Cardiac muscle cell (in vitro differentiated cells and primary cell): ENCODE data around the gene SLC9A9. TPM values are rescaled to one million over a fixed set of nuclear protein-coding genes. Genes with fewer than 3 reads are reported as not detected.

Experiments
- DNase-seq, 2 donors: peaks; one replicate each; pipeline versions ENCODE4 v3.0.0 to v3.0.0-alpha.2; 2010 to 2017; ENCODE audit warnings: low read depth in 1 of 2, low spot score in 1 of 2
- H3K27ac ChIP-seq: fragments of 200-600 bp; sonication (generic); 2 replicates; pipeline ENCODE4 v1.5.1; 2016
- H3K27me3 ChIP-seq: fragments of 200-600 bp; sonication (generic); 2 replicates; pipeline ENCODE4 v1.6.0; 2016; ENCODE audit warnings: control low read depth
- H3K36me3 ChIP-seq: fragments of 200-600 bp; sonication (generic); 2 replicates; pipeline ENCODE4 v1.5.1; 2016; ENCODE audit warnings: control low read depth
- H3K4me1 ChIP-seq: fragments of 200-600 bp; sonication (generic); 2 replicates; pipeline ENCODE4 v1.8.1; 2017; ENCODE audit warnings: low read depth, mild to moderate bottlenecking, mixed run types
- H3K4me3 ChIP-seq: fragments of 200-600 bp; sonication (generic); 2 replicates; pipeline ENCODE4 v1.5.1; 2016; ENCODE audit warnings: mild to moderate bottlenecking
- H3K9me3 ChIP-seq: fragments of 200-600 bp; sonication (generic); 2 replicates; pipeline ENCODE4 v1.5.1; 2017; ENCODE audit warnings: low read depth, mild to moderate bottlenecking, control low read depth
- CTCF ChIP-seq: IDR thresholded peaks from 2 replicates; pipeline ENCODE4 v1.5.1; 2012; ENCODE audit warnings: low read depth, mild to moderate bottlenecking, low read length
- polyA plus RNA-seq: library from polyadenylated mRNA; unstranded; fragments of >200 nt; fragmentation: Nextera tagmentation; extraction: Ambion mirVana; gene quantifications from 2 replicates; pipeline ENCODE4 v1.2.1, GENCODE V29; 2016
- total RNA-seq: library from RNA; depleted of rRNA; stranded (reverse); fragments of >200 nt; gene quantifications from 2 replicates; pipeline ENCODE4 v1.2.3, GENCODE V29; 2016

Gene SLC9A9
- total and polyA plus RNA-seq, 2 experiments from 2014 or later, result 0.73 to 1.5 TPM

GRCh38 chr3:143586576-143586975 is 261.7 kb downstream of the SLC9A9 start:
- peak in 1 of 2 donors; percentile 23 for DNase-seq
- H3K27ac ChIP-seq, result no peak overlapping the region
- H3K27me3 ChIP-seq, result no peaks in the 10 kb centered on the region
- H3K36me3 ChIP-seq, result no peaks in the 10 kb centered on the region
- no peaks in the 10 kb centered on the region for H3K9me3 ChIP-seq
- H3K4me1 ChIP-seq, result no peaks in the 10 kb centered on the region
- H3K4me3 ChIP-seq, result no peak overlapping the region
- TF ChIP-seq CTCF, result no peak

GRCh38 chr3:143585720-143586456 is 262.4 kb downstream of the SLC9A9 start:
- Histone ChIP-seq H3K27me3 (no peaks in the 10 kb centered on the region), H3K36me3 (no peaks in the 10 kb centered on the region), H3K9me3 (no peaks in the 10 kb centered on the region), H3K27ac (no peak overlapping the region), H3K4me1 (no peaks in the 10 kb centered on the region), H3K4me3 (no peak overlapping the region)
- DNase-seq, result no peak
- TF ChIP-seq CTCF, result no peak

GRCh38 chr3:143584474-143584873 is 263.8 kb downstream of the SLC9A9 start:
- no peak overlapping the region for H3K27ac ChIP-seq
- H3K27me3 ChIP-seq, result no peaks in the 10 kb centered on the region
- TF ChIP-seq CTCF, result no peak
- no peaks in the 10 kb centered on the region for H3K36me3 ChIP-seq
- no peak for DNase-seq
- no peaks in the 10 kb centered on the region for H3K4me1 ChIP-seq
- H3K9me3 ChIP-seq, result no peaks in the 10 kb centered on the region
- H3K4me3 ChIP-seq, result no peak overlapping the region

- no peak for DNase-seq
- no peak for TF ChIP-seq CTCF
- Histone ChIP-seq H3K27ac (no peak overlapping the region), H3K4me3 (no peak overlapping the region), H3K36me3 (no peaks in the 10 kb centered on the region), H3K4me1 (no peaks in the 10 kb centered on the region), H3K9me3 (no peaks in the 10 kb centered on the region), H3K27me3 (no peaks in the 10 kb centered on the region)
Observed at GRCh38 chr3:143581972-143582722, 266.1 kb downstream of the SLC9A9 start.

- Histone ChIP-seq H3K9me3 (no peaks in the 10 kb centered on the region), H3K27ac (no peak overlapping the region), H3K4me3 (no peak overlapping the region), H3K4me1 (no peaks in the 10 kb centered on the region), H3K36me3 (no peaks in the 10 kb centered on the region), H3K27me3 (no peaks in the 10 kb centered on the region)
- DNase-seq, result no peak
- no peak for TF ChIP-seq CTCF
Observed at GRCh38 chr3:143578810-143579435, 269.3 kb downstream of the SLC9A9 start.
